SK-N-SH (cell line): ENCODE results near the gene LRCH3.

Experiments used
- GATA2 ChIP-seq: sonication (generic); formaldehyde crosslinking; IDR thresholded peaks from 2 replicates; pipeline ENCODE4 v1.5.0; 2020; ENCODE audit warnings: mild to moderate bottlenecking, missing genetic modification reagents
- SIN3A ChIP-seq: IDR thresholded peaks from 2 replicates; pipeline ENCODE4 v1.6.1; 2012; ENCODE audit warnings: low read depth, mild to moderate bottlenecking, low read length, moderate library complexity, borderline replicate concordance
- SMC3 ChIP-seq: IDR thresholded peaks from 2 replicates; pipeline ENCODE4 v1.6.1; 2012; ENCODE audit warnings: low read depth, low read length, improper control_type of control experiment

DNA sequence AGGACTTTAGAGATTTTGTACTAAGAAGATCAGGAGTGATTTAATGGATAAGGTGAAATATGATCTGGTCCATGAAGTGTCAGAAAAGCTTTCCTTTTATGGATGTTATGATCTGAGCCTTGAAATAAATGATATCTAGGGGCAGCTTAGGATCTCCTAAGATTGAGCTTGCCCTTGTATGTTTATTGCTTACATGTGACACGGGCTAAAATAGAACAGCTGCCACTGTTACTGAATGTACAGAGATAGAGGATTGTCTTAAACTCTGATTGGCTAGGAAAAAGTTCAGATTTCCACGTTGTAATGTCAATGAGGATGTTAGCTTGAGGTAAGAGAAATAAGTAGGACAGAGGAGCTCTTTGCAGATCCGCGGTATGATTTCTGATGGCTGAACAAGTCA, 32.5 kb upstream of the LRCH3 start:
- TF ChIP-seq GATA2 (CRISPR knock-in tag) (no peak), SMC3 (no peak), SIN3A (no peak)
